Astrocyte (in vitro differentiated cells and primary cell): ENCODE measurements around the gene RCC2.

Experiments used
- CTCF ChIP-seq: IDR thresholded peaks from 2 replicates; pipeline ENCODE4 v1.5.1; 2011; ENCODE audit warnings: low read depth, mild to moderate bottlenecking, inconsistent platforms, low read length, moderate library complexity; ENCODE audit not compliant: insufficient read depth
- EZH2 ChIP-seq: IDR thresholded peaks from 2 replicates; pipeline ENCODE4 v1.6.1; 2012; ENCODE audit warnings: mild to moderate bottlenecking, low read length, inconsistent platforms; ENCODE audit not compliant: insufficient read depth

- TF ChIP-seq CTCF = no peak
- no peak for TF ChIP-seq EZH2
Observed at GRCh38 chr1:17375651-17376050, 63.8 kb downstream of the RCC2 start.
